Suprapubic skin (tissue), 4 donors: ENCODE data around the gene CYP2E1.
"Not testable (repeated sequence)": the region's sequence is repeated elsewhere in the genome, so short reads cannot be mapped to it uniquely, and the experiment has no call there.

Source experiments
- POLR2A ChIP-seq, 2 donors: fragments of 450-650 bp; IDR thresholded peaks; one replicate each; pipeline ENCODE4 v1.6.1; 2017; ENCODE audit warnings: antibody characterized with exemption in 2 of 2, mild to moderate bottlenecking in 2 of 2, moderate library complexity in 2 of 2
- POLR2AphosphoS5 ChIP-seq, 3 donors: sonication (generic); formaldehyde crosslinking; IDR thresholded peaks; one replicate each; pipeline ENCODE4 v1.6.1; 2017; ENCODE audit warnings: antibody characterized with exemption in 3 of 3
- TF ChIP-seq, protein P1 (sequence below), 2 donors: fragments of 200-600 bp in 1 of 2; fragments of 450-650 bp in 1 of 2; sonication (generic) in 1 of 2; IDR thresholded peaks; one replicate each; pipeline ENCODE4 v1.5.1; 2016 to 2019; ENCODE audit warnings: antibody characterized with exemption in 2 of 2, mild to moderate bottlenecking in 1 of 2, moderate library complexity in 1 of 2

DNA sequence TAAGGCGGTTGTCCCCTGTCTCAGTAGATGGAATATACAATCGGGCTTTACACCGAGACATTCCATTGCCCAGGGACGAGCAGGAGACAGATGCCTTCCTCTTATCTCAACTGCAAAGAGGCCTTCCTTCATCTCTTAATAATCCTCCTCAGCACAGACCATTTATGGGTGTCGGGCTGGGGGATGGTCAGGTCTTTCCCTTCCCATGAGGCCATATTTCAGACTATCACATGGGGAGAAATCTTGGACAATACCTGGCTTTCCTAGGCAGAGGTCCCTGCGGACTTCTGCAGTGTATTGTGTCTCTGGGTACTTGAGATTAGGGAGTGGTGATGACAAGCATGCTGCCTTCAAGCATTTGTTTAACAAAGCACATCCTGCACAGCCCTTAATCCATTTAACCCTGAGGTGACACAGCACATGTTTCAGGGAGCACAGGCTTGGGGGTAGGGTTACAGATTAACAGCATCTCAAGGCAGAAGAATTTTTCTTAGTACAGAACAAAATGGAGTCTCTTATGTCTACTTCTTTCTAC lies 14.3 kb downstream of the CYP2E1 start:
- TF ChIP-seq, protein P1, sequence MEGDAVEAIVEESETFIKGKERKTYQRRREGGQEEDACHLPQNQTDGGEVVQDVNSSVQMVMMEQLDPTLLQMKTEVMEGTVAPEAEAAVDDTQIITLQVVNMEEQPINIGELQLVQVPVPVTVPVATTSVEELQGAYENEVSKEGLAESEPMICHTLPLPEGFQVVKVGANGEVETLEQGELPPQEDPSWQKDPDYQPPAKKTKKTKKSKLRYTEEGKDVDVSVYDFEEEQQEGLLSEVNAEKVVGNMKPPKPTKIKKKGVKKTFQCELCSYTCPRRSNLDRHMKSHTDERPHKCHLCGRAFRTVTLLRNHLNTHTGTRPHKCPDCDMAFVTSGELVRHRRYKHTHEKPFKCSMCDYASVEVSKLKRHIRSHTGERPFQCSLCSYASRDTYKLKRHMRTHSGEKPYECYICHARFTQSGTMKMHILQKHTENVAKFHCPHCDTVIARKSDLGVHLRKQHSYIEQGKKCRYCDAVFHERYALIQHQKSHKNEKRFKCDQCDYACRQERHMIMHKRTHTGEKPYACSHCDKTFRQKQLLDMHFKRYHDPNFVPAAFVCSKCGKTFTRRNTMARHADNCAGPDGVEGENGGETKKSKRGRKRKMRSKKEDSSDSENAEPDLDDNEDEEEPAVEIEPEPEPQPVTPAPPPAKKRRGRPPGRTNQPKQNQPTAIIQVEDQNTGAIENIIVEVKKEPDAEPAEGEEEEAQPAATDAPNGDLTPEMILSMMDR (IDR thresholded peaks at IDR 0.05): not testable (repeated sequence)
- not testable (repeated sequence) for TF ChIP-seq POLR2A, POLR2AphosphoS5 (IDR thresholded peaks at IDR 0.05)
